NCI-H526 treated with DMSO at 0.1 percent for 48 hours (cell line): ENCODE data around the gene ROR1.
"Not testable (repeated sequence)": the region's sequence is repeated elsewhere in the genome, so short reads cannot be mapped to it uniquely, and the experiment has no call there.

Experiments used
- DNase-seq: peaks from one replicate; lab custom pipeline; 2025; lab: John Stamatoyannopoulos, UW

The ROR1 gene

DNA sequence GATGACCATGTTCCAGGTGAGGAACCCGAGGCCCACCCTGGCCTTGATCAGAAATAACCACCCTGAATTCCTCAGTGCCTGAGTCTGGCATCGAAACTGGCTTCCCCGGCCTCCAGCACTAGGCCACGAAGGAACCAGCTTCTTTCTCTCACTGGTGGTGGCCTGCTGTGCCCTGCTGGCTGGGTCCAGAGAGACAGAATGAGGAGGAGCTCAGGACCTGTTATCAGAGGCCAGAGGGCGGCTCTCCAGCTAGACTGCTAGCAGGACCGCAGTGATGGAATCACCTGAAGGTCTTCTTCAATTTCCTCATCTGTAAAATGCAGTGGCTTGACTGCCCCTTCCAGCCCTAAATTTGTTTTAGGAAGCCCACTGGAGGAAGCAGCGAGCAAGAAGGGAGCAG, 20.5 kb downstream of the ROR1 start:
- no peak for DNase-seq

DNA sequence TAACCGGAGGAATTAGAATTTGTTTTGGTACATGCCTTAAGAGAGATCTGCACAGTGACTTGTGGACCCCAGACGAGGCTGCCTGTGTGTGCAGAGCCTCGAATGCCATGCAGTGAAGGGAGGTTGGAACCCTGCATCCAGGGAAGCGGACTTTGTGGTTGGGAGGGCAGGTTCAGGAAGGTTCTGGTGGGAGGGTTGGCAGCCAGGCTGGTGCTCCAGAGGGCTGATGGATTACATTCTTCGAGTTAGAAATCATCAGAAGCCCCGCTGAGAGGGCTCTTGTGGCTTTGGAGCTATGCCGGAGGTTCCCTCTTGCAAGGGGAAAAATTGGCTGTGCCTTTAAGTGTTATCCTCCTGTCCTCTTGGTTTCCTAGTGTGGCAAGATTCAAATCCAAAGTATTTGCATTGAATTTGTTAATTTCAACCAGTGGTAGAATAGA, 21.1 kb downstream of the ROR1 start:
- DNase-seq, result peak; percentile 63

GRCh38 chr1:63795455-63795854, 21.6 kb downstream of the ROR1 start:
- DNase-seq, result peak; percentile 57

- peak; percentile 48 for DNase-seq
These were observed 23.4 kb downstream of the ROR1 start for GRCh38 chr1:63797056-63797726.

GRCh38 chr1:63798284-63798683, 24.5 kb downstream of the ROR1 start:
- no peak for DNase-seq

DNA sequence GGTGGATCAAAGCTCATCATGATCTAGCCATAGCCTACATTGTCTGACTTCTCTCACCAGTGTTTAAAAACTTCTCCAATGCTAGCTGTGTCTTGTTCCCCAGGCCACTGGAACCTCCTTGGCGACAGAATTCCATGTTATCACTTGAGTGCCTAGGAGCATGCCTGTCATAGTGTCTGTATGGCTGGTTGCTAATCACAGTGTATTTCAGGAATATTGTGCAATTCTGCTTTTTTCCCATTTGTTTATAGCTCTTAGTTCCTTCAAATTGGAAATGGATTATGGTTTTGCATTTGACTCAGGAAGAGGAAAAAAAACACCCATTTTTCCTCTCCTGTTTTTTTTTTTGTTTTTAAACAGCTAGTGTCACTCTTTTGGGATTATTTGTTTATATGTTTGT, 25.5 kb downstream of the ROR1 start:
- no peak for DNase-seq

GRCh38 chr1:63799820-63800219, 26.0 kb downstream of the ROR1 start:
- no peak for DNase-seq

DNA sequence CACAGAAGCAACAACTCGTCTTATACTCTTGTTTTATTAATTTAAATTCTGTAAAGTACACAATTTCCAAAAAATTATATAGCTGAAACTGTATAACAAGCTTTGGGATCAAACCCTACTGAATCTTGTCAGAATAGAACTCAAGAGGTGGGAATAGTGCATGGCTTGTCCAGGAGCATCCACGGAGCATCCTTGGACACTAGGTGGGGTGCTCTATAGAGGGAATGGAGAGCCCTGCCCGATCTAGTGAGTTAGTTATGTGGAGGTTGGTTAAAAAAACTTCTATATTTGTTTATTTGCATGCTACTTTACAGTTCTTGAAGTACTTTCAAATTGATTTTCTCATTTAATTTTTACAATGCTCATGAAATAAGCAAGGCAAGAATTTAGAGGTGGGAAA, 28.3 kb downstream of the ROR1 start:
- DNase-seq, result no peak

DNA sequence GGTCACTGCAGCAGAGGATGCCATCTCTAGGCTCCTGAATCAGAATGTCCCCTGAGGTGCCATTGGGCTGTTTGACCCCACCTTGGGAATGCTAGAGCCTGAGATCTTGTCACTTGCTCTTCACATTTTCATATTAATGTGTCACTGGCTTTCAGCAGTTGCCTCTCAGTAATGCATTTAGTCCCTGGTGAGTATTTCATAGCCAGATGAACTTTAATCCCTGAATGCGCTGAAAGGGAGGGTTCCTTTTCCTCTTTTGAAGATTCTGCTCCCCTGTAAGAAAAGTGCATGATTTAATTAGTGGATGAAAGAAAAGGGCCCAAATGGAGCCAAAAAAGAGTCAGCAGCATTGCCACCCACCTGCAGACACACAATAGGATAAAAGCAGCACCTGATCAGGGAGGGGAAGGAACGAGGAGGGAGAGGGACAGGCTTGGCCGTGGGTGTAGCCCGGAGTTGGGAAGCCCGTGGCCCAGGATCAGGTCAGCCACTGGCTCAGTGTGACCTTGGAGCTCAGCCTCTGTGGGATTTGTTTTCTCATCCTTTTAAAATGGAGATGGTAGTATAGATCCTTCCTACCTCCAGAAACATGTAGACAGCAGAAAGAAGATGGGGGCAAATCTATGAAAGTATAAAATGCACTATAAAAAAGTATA, 31.1 kb downstream of the ROR1 start:
- DNase-seq, result no peak

GRCh38 chr1:63807046-63807445, 33.2 kb downstream of the ROR1 start:
- DNase-seq, result no peak

DNA sequence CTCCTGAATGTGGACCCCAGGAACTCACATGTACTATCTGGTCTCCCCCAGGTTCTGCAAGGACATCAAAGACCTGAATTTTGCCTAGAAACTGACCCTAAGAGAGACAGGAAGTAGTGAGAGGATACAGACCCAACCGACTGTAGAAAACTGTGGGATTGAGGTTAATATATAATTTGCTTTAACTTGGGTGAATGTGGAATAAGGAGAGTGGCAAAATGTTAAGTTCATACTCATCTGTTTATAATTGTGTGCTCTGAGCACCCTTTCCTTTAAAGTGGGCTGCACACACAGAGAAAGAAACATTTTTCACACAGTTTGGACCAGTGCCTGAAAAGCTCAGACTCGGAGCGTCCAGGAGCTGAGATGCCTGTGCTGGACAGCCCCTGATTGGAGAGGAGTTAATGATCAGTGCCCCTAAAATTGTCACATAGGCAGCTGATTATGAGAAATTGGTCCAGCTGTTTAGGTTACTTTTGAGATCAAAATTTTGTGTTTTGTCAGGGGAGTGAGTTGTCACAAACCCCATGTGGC, 37.2 kb downstream of the ROR1 start:
- no peak for DNase-seq

GRCh38 chr1:63812071-63812700, 38.4 kb downstream of the ROR1 start:
- no peak for DNase-seq

- no peak for DNase-seq
These were observed 40.0 kb downstream of the ROR1 start for GRCh38 chr1:63813829-63814277.

GRCh38 chr1:63816217-63816815, 42.5 kb downstream of the ROR1 start:
- DNase-seq, result not testable (repeated sequence)

DNA sequence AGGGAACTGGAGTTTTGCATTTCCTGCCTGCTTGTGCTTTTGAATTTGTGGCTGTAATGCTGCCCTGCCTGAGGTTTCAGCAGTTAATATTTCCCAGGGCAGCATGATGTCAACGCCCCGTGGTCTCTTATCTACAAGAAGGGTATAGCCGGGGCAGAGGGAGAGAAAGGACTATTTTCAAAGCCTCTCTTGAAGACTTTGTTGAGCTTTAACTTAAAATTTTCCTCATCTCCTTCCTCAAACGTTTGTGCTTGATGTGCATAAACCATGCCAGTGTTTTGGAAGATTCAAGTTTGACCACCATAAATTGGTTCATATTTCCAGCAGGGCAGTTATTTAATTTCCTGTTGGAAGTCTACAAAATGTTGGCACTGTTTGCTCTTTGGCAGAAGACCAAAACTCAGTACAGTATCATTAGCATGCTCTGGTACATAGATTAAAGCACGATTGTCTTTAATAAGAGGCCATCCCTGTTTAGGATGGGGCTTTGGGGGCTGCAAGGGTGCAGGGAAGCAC, 43.4 kb downstream of the ROR1 start:
- no peak for DNase-seq

DNA sequence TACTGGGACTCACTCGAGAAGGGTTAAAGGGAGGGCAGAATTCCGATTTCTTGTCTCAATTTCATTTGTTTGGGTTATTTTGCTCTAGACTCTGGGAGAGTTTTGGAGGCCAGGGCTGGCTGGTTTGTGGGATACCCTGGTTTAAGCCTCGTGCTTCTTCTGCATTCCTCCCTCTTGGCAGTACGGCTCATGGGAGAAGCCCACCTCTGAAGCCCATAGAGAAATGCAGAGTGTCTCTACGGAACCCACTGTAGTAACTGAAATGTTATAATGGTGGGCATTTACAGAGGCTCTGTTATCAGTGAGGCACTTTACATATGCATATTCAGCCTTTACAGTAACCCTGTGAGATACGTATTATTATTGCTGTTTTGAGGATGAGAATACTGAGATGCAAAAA, 43.9 kb downstream of the ROR1 start:
- no peak for DNase-seq

GRCh38 chr1:63818567-63819325, 44.9 kb downstream of the ROR1 start:
- DNase-seq, result no peak

DNA sequence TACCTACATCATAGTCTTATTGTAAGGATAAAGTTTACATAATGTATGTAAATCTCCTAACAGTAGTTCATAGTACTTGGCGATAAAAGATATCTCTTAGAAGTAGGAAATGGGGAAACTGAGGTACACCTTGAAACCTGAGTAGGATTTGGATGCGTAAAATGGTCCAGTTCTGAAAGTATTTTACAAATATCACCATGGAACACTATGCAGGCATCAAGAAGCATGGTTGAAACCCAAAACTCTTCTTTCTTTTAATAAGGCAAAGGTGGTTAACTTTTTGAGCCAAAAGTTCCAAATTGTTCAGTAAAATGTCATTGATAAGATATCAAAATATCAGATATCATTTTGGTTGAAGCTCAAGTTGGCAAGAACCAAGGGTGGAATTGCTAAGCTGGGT, 46.0 kb downstream of the ROR1 start:
- no peak for DNase-seq

DNA sequence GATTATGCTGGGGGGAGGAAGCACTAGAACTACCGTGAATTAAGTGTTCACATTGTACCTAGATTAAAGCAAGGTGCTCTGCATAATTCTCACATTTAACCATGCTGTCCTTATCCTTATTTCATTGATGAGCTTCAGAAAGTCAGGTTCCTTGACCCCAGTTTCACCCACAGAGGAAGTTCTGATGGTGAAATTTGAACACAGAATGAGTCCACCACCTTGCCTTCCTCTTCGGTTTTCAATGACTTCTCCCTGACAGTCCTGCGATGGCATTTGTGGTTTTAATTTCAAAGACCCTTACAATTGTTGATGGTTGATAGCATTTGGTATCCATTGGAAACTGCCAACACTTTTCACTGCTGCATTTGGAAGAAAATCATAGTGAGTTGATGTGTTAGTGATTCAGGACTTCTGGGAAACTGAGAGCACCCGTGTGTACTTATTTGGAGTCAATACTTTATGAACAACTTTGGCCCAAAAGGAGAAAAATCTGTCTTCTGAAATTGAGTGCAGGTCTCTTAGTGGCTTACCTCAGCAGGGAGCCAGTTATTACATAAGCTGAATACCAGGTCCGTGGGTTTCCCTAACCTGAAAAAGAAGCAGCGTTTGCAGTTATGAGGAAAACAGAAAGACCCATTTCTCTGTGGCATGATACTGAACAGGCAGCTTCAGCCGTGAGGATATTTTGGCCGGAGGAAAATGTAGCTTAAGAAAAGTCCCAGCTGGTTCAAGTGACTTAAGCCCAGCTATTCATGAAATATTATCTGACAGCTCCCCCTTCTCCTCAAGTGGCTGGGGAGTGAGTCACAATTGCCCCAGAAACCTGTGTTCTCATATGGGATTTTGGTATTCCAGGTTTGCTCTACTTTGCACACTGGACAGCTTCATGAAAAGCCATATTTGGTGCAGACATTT, 47.5 kb downstream of the ROR1 start:
- DNase-seq, result no peak

GRCh38 chr1:63822540-63822939, 48.7 kb downstream of the ROR1 start:
- no peak for DNase-seq

GRCh38 chr1:63824451-63824850, 50.6 kb downstream of the ROR1 start:
- DNase-seq, result no peak
